ENCODE measurements around the gene LCE1D.

GRCh38 chr1:152842556-152842955 lies 46.0 kb downstream of the LCE1D start, which contains the start of gene LCE6A:
- no peak for TF ChIP-seq POLR2AphosphoS5 (IDR thresholded peaks at IDR 0.05; ENCODE audit: low read depth)
- TF ChIP-seq CTCF (conservative IDR thresholded peaks at IDR 0.05; ENCODE audit: low read depth in 2 of 2), result no peak
- no peak for TF ChIP-seq EZH2phosphoT487 (IDR thresholded peaks at IDR 0.05; ENCODE audit: unreplicated experiment)
- TF ChIP-seq CREB1 (CRISPR knock-in tag; IDR thresholded peaks at IDR 0.05; ENCODE audit: low read depth), result no peak
- no peak for TF ChIP-seq EZH2 (IDR thresholded peaks at IDR 0.05; ENCODE audit: low read depth, unreplicated experiment)

Measured in GM23338 (cell line).